HepG2 (cell line): ENCODE results near the gene ADGRE2. TPM values are rescaled to one million over a fixed set of nuclear protein-coding genes. Genes with fewer than 3 reads are reported as not detected.

Experiments
- ATAC-seq: fragments of 200-7000 bp; cut with Tn5 transposase; 3 replicates; pipeline ENCODE4 v1.9.1; 2020; ENCODE audit warnings: mild to moderate bottlenecking, moderate library complexity
- BruUV-seq: library from RNA; stranded (reverse); fragments of 400-500 nt; replicated peaks from 2 replicates; lab custom pipeline; 2021; lab: Mats Ljungman, UMichigan
- CTCF ChIA-PET: fragments of 300-600 bp; formaldehyde crosslinking; extraction: SDS; loops from one replicate; lab custom pipeline; 2021; ENCODE audit warnings: low total read pairs, inconsistent platforms, low intra/inter-chr PET ratio; lab: Yijun Ruan, JAX
- POLR2A ChIA-PET: fragments of 350-600 bp; sonication (Branson Sonifier 250); formaldehyde crosslinking; loops from one replicate; lab custom pipeline; 2020; ENCODE audit warnings: antibody characterized with exemption, inconsistent platforms; lab: Yijun Ruan, JAX
- DNase-seq: peaks from one replicate; pipeline ENCODE4 v3.0.0-alpha.2; 2015; ENCODE audit warnings: low spot score
- FAIRE-seq: peaks from 3 replicates; lab custom pipeline; 2011; peaks lifted over from hg19 to GRCh38; lab: Jason Lieb, UNC
- H2AFZ ChIP-seq: one replicate; pipeline ENCODE4 v1.6.1; 2011; ENCODE audit warnings: low read length, inconsistent platforms
- H3K27ac ChIP-seq: fragments of 300-600 bp; 3 replicates; pipeline ENCODE4 v1.8.0; 2011; ENCODE audit warnings: mixed run types, mild to moderate bottlenecking, mixed read lengths, low read length, inconsistent platforms; ENCODE audit not compliant: insufficient read depth; ENCODE audit errors: extremely low read length
- H3K27me3 ChIP-seq, 2 experiments: fragments of 200-600 bp in 1 of 2; 2 replicates in 1 of 2; 3 replicates in 1 of 2; pipeline versions ENCODE4 v1.6.0 to v1.8.0; 2011; ENCODE audit warnings: low read length in 2 of 2, mild to moderate bottlenecking in 2 of 2, moderate library complexity in 2 of 2, inconsistent platforms in 1 of 2; ENCODE audit not compliant: insufficient read depth in 2 of 2, control insufficient read depth in 1 of 2
- H3K36me3 ChIP-seq, 2 experiments: fragments of 200-600 bp in 1 of 2; replicated peaks in 1 of 2; 2 replicates in 1 of 2; 3 replicates in 1 of 2; pipeline versions ENCODE4 v1.5.1 to v1.8.0; 2011; ENCODE audit warnings: low read length in 2 of 2, inconsistent platforms in 1 of 2; ENCODE audit not compliant: insufficient read depth in 2 of 2, control insufficient read depth in 1 of 2
- H3K4me1 ChIP-seq: 2 replicates; pipeline ENCODE4 v1.5.1; 2012; ENCODE audit warnings: low read length, inconsistent platforms; ENCODE audit not compliant: insufficient read depth
- H3K4me2 ChIP-seq: 2 replicates; pipeline ENCODE4 v1.6.0; 2011; ENCODE audit warnings: low read depth, low read length, inconsistent platforms
- H3K4me3 ChIP-seq, 3 experiments: fragments of 200-600 bp in 1 of 3; sonication (generic), shearing (Covaris generic) in 1 of 3; replicated peaks in 1 of 3; 2 replicates each; pipeline ENCODE4 v1.5.1; 2011 to 2016; ENCODE audit warnings: low read length in 3 of 3, inconsistent platforms in 2 of 3, low read depth in 2 of 3, mild to moderate bottlenecking in 2 of 3, control low read depth in 1 of 3, mixed read lengths in 1 of 3; ENCODE audit not compliant: insufficient read depth in 1 of 3
- H3K79me2 ChIP-seq: one replicate; pipeline ENCODE4 v1.6.1; 2011; ENCODE audit warnings: low read length, inconsistent platforms; ENCODE audit not compliant: insufficient read depth
- H3K9ac ChIP-seq: 2 replicates; pipeline ENCODE4 v1.6.0; 2011; ENCODE audit warnings: mild to moderate bottlenecking, low read depth, low read length, inconsistent platforms; ENCODE audit not compliant: insufficient read depth
- H3K9me3 ChIP-seq: 2 replicates; pipeline ENCODE4 v1.5.1; 2012; ENCODE audit warnings: mild to moderate bottlenecking, low read length
- H4K20me1 ChIP-seq: 2 replicates; pipeline ENCODE4 v1.6.0; 2011; ENCODE audit warnings: inconsistent platforms, mild to moderate bottlenecking, low read length, moderate library complexity; ENCODE audit not compliant: insufficient read depth
- GTF3A ChIP-seq: sonication (generic); formaldehyde crosslinking; conservative IDR thresholded peaks from 2 replicates; pipeline ENCODE4 v1.4.0; 2020; ENCODE audit warnings: mild to moderate bottlenecking, missing genetic modification reagents
- IKZF1 ChIP-seq: fragments of 450-650 bp; IDR thresholded peaks from 2 replicates; pipeline ENCODE4 v1.7.1; 2016
- MIER2 ChIP-seq: IDR thresholded peaks from 2 replicates; pipeline ENCODE4 v1.6.1; 2016; ENCODE audit warnings: missing biosample characterization, missing genetic modification reagents
- MXI1 ChIP-seq: IDR thresholded peaks from 3 replicates; pipeline ENCODE4 v1.6.1; 2012; ENCODE audit warnings: low read depth, low read length, inconsistent platforms, borderline replicate concordance
- NBN ChIP-seq: fragments of 450-650 bp; conservative IDR thresholded peaks from 2 replicates; pipeline ENCODE4 v1.6.1; 2017
- NCOA2 ChIP-seq: sonication (generic); formaldehyde crosslinking; IDR thresholded peaks from 2 replicates; pipeline ENCODE4 v1.8.0; 2022; ENCODE audit warnings: inconsistent platforms
- NFIB ChIP-seq: sonication (generic); formaldehyde crosslinking; IDR thresholded peaks from 2 replicates; pipeline ENCODE4 v1.9.0; 2021; ENCODE audit warnings: missing genetic modification reagents, mild to moderate bottlenecking, borderline replicate concordance
- RARA ChIP-seq: IDR thresholded peaks from 2 replicates; pipeline ENCODE4 v1.6.1; 2016; ENCODE audit warnings: missing genetic modification reagents, missing compliant biosample characterization
- SMARCC2 ChIP-seq: fragments of 450-650 bp; IDR thresholded peaks from 2 replicates; pipeline ENCODE4 v1.6.1; 2017; ENCODE audit warnings: antibody characterized with exemption, mild to moderate bottlenecking
- XRCC5 ChIP-seq: fragments of 200-400 bp; formaldehyde crosslinking; optimal IDR thresholded peaks from 2 replicates; pipeline ENCODE3; 2017; ENCODE audit warnings: mild to moderate bottlenecking, low read length
- ZFAT ChIP-seq: sonication (generic); formaldehyde crosslinking; conservative IDR thresholded peaks from 2 replicates; pipeline ENCODE4 v1.8.1; 2023; ENCODE audit warnings: missing genetic modification reagents, inconsistent platforms
- ZNF441 ChIP-seq: sonication (generic); formaldehyde crosslinking; IDR thresholded peaks from 2 replicates; pipeline ENCODE4 v1.7.0; 2021; ENCODE audit warnings: missing genetic modification reagents, borderline replicate concordance
- WGBS: methylation state at CpG from one replicate; pipeline ENCODE4 v1.1.6; 2017; ENCODE audit warnings: low lambda C conversion rate; 5-methylcytosine and 5-hydroxymethylcytosine counted together
- in situ Hi-C: cut with HindIII; loops from 2 replicates; pipeline ENCODE4 v1.10.0; 2017; ENCODE audit warnings: low pct_unique_long_range_greater_than_20kb; ENCODE audit not compliant: extremely low pct_ligation_motif_present
- intact Hi-C: fragments of 100-400 bp; cut with micrococcal nuclease; formaldehyde crosslinking; loops from one replicate; pipeline ENCODE4 v1.10.0; 2022; ENCODE audit not compliant: unreplicated experiment
- polyA plus RNA-seq, 8 experiments: library from polyadenylated mRNA; depleted of rRNA in 3 of 8; stranded (reverse) in 7 of 8; unstranded in 1 of 8; fragments of >200 nt; fragmentation: Illumina TruSeq in 4 of 8; extraction: Trizol in 4 of 8; gene quantifications; 2 replicates each; pipeline versions ENCODE4 v1.2.1 to v1.2.3, GENCODE V29; 2011 to 2016; ENCODE audit warnings: low read depth in 4 of 8, missing spikeins in 1 of 8, mixed read lengths in 1 of 8; ENCODE audit not compliant: insufficient read depth in 1 of 8
- total RNA-seq, 5 experiments: library from RNA; depleted of rRNA; stranded (reverse); fragments of >200 nt; fragmentation: Illumina TruSeq; extraction: Trizol; gene quantifications; 2 replicates each; pipeline ENCODE4 v1.2.3, GENCODE V29; 2016; ENCODE audit warnings: low read depth in 1 of 5
- TF ChIP-seq, protein P1 (sequence below): sonication (generic); formaldehyde crosslinking; IDR thresholded peaks from 2 replicates; pipeline ENCODE4 v1.4.0; 2020; ENCODE audit warnings: missing genetic modification reagents
- TF ChIP-seq, protein P2 (sequence below): sonication (generic); formaldehyde crosslinking; IDR thresholded peaks from 2 replicates; pipeline ENCODE4 v1.4.0; 2020; ENCODE audit warnings: missing genetic modification reagents

ADGRE2 gene
- total and polyA plus RNA-seq, 2 of the 13 experiments (the other 11 are each of a cell fraction or from before 2014, with no cell fraction given), result 0.04 TPM; not detected in 1

DNA sequence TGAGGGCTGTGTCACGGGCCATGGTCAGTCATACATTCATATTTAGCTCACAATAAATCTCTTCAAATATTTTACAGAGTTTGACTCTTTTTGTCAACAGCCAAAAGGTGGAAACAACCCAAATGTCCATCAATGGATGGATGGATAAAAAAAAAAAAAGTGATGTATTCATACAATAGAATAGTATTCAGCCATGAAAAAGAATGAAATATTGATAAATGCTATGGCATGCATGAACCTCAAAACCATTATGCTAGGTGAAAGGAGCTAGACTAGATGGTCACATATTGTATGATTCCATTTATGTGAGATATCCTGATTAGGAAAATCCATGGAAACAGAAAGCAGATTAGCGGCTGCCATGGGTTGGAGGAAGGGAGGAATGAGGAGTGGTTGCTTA is 16.2 kb downstream of the ADGRE2 start (continued):
- TF ChIP-seq, protein P1, sequence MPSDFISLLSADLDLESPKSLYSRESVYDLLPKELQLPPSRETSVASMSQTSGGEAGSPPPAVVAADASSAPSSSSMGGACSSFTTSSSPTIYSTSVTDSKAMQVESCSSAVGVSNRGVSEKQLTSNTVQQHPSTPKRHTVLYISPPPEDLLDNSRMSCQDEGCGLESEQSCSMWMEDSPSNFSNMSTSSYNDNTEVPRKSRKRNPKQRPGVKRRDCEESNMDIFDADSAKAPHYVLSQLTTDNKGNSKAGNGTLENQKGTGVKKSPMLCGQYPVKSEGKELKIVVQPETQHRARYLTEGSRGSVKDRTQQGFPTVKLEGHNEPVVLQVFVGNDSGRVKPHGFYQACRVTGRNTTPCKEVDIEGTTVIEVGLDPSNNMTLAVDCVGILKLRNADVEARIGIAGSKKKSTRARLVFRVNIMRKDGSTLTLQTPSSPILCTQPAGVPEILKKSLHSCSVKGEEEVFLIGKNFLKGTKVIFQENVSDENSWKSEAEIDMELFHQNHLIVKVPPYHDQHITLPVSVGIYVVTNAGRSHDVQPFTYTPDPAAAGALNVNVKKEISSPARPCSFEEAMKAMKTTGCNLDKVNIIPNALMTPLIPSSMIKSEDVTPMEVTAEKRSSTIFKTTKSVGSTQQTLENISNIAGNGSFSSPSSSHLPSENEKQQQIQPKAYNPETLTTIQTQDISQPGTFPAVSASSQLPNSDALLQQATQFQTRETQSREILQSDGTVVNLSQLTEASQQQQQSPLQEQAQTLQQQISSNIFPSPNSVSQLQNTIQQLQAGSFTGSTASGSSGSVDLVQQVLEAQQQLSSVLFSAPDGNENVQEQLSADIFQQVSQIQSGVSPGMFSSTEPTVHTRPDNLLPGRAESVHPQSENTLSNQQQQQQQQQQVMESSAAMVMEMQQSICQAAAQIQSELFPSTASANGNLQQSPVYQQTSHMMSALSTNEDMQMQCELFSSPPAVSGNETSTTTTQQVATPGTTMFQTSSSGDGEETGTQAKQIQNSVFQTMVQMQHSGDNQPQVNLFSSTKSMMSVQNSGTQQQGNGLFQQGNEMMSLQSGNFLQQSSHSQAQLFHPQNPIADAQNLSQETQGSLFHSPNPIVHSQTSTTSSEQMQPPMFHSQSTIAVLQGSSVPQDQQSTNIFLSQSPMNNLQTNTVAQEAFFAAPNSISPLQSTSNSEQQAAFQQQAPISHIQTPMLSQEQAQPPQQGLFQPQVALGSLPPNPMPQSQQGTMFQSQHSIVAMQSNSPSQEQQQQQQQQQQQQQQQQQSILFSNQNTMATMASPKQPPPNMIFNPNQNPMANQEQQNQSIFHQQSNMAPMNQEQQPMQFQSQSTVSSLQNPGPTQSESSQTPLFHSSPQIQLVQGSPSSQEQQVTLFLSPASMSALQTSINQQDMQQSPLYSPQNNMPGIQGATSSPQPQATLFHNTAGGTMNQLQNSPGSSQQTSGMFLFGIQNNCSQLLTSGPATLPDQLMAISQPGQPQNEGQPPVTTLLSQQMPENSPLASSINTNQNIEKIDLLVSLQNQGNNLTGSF (CRISPR knock-in tag), result no peak
- TF ChIP-seq IKZF1, result no peak
- no peak for TF ChIP-seq XRCC5

DNA sequence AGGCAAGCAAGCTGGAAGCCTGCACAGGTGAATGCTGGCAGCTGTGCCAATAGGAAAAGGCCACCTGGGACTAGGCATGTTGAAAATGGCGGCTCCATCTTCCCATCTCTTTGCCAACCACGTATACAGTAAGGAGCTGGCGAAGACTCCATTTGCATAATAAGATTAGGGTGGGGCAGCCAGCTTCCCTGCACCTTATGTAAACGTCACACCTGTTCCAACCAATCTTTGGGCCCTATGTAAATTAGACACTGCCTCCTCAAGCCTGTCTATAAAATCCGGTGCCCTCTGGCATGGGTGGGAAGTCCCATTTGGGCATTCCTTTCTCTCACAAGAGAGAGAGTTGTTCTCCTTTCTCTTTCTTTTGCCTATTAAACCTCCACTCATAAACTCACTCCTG is 16.8 kb downstream of the ADGRE2 start:
- no peak for ATAC-seq
- FAIRE-seq, result no peak
- 0% methylated on average over 5 of the region's 5 CpGs for WGBS
- Histone ChIP-seq H3K4me3 (no peak overlapping the region), H3K27ac (no peak overlapping the region), H3K9me3 (no peaks in the 10 kb centered on the region), H3K4me1 (no peaks in the 10 kb centered on the region), H3K9ac (no peak overlapping the region), H4K20me1 (no peaks in the 10 kb centered on the region), H3K4me2 (no peak overlapping the region), H3K27me3 (peaks cover 0 to 3% of the 10 kb centered on the region in 2 experiments; a peak in 2 of 5 replicates), H2AFZ (no peak overlapping the region), H3K36me3 (no peaks in the 10 kb centered on the region), H3K79me2 (no peaks in the 10 kb centered on the region)
- intact Hi-C loops, result no loop called here
- POLR2A ChIA-PET, result no interaction called here
- no TSS peak for BruUV-seq
- in situ Hi-C loops, result no loop called here
- TF ChIP-seq NFIB (CRISPR knock-in tag) (no peak), RARA (CRISPR knock-in tag) (no peak), NBN (no peak), SMARCC2 (no peak), NCOA2 (CRISPR knock-in tag) (no peak), ZNF441 (CRISPR knock-in tag) (no peak), ZFAT (CRISPR knock-in tag) (no peak), MIER2 (CRISPR knock-in tag) (no peak), GTF3A (CRISPR knock-in tag) (no peak), MXI1 (no peak)
- TF ChIP-seq, protein P2, sequence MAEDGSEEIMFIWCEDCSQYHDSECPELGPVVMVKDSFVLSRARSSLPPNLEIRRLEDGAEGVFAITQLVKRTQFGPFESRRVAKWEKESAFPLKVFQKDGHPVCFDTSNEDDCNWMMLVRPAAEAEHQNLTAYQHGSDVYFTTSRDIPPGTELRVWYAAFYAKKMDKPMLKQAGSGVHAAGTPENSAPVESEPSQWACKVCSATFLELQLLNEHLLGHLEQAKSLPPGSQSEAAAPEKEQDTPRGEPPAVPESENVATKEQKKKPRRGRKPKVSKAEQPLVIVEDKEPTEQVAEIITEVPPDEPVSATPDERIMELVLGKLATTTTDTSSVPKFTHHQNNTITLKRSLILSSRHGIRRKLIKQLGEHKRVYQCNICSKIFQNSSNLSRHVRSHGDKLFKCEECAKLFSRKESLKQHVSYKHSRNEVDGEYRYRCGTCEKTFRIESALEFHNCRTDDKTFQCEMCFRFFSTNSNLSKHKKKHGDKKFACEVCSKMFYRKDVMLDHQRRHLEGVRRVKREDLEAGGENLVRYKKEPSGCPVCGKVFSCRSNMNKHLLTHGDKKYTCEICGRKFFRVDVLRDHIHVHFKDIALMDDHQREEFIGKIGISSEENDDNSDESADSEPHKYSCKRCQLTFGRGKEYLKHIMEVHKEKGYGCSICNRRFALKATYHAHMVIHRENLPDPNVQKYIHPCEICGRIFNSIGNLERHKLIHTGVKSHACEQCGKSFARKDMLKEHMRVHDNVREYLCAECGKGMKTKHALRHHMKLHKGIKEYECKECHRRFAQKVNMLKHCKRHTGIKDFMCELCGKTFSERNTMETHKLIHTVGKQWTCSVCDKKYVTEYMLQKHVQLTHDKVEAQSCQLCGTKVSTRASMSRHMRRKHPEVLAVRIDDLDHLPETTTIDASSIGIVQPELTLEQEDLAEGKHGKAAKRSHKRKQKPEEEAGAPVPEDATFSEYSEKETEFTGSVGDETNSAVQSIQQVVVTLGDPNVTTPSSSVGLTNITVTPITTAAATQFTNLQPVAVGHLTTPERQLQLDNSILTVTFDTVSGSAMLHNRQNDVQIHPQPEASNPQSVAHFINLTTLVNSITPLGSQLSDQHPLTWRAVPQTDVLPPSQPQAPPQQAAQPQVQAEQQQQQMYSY, result no peak
- no peak for DNase-seq
- CTCF ChIA-PET, result no interaction called here
